Stomach (tissue), 9 donors: Measurements from ENCODE around the gene DNAJC1. TPM values are rescaled to one million over a fixed set of nuclear protein-coding genes. Genes with fewer than 3 reads are reported as not detected.

Experiments
- DNase-seq, 2 donors: peaks; one replicate each; pipeline versions ENCODE4 v3.0.0 to v3.0.0-alpha.2; 2013 to 2019
- H3K27ac ChIP-seq, 5 donors: fragments of 200-600 bp in 4 of 5; sonication (generic) in 4 of 5; one replicate each; pipeline ENCODE4 v1.5.1; 2013 to 2019; ENCODE audit warnings: mild to moderate bottlenecking in 1 of 5, moderate library complexity in 1 of 5
- H3K27me3 ChIP-seq, 3 donors: fragments of 200-600 bp; sonication (generic); one replicate each; pipeline ENCODE4 v1.5.1; 2017 to 2019; ENCODE audit warnings: mixed run types in 1 of 3
- H3K36me3 ChIP-seq, 4 donors: fragments of 200-600 bp; sonication (generic); 1 replicate in 3 of 4; 2 replicates in 1 of 4; pipeline ENCODE4 v1.5.1; 2016 to 2019
- H3K4me1 ChIP-seq, 4 donors: fragments of 200-600 bp; sonication (generic); one replicate each; pipeline ENCODE4 v1.5.1; 2016 to 2019
- H3K4me3 ChIP-seq, 4 donors: fragments of 200-600 bp; sonication (generic) in 3 of 4; one replicate each; pipeline ENCODE4 v1.5.1; 2016 to 2019; ENCODE audit warnings: mild to moderate bottlenecking in 1 of 4
- H3K9me3 ChIP-seq, 4 donors: fragments of 200-600 bp; sonication (generic); one replicate each; pipeline ENCODE4 v1.5.1; 2016 to 2019
- EP300 ChIP-seq: sonication (generic); formaldehyde crosslinking; IDR thresholded peaks from one replicate; pipeline ENCODE4 v1.6.1; 2017; ENCODE audit warnings: antibody characterized with exemption
- POLR2A ChIP-seq, 4 donors: fragments of 450-650 bp; IDR thresholded peaks; one replicate each; pipeline ENCODE4 v1.6.1; 2016; ENCODE audit warnings: antibody characterized with exemption in 4 of 4, control low read depth in 2 of 4, mild to moderate bottlenecking in 1 of 4, moderate library complexity in 1 of 4
- POLR2AphosphoS5 ChIP-seq, 3 donors: sonication (generic); formaldehyde crosslinking; IDR thresholded peaks; one replicate each; pipeline ENCODE4 v1.6.1; 2016; ENCODE audit warnings: antibody characterized with exemption in 3 of 3
- WGBS, 5 donors: extraction: QIAGEN DNeasy Blood & Tissue Kit in 3 of 5; methylation state at CpG; one replicate each; pipeline versions ENCODE4 v1.1.5 to v1.1.7; 2013 to 2018; 5-methylcytosine and 5-hydroxymethylcytosine counted together
- intact Hi-C: fragments of 100-400 bp; cut with DNase I; formaldehyde crosslinking; loops from one replicate; pipeline ENCODE4 v1.15.1; 2023; ENCODE audit warnings: low total_unique reads
- polyA plus RNA-seq, 3 donors: library from polyadenylated mRNA; stranded (reverse); fragments of 200-250 nt; gene quantifications; one replicate each; pipeline ENCODE4 v1.2.3, GENCODE V29; 2013
- small RNA-seq, 4 donors: library from RNA; depleted of rRNA; stranded (forward); fragments of <200 nt; gene quantifications; one replicate each; pipeline ENCODE3, GENCODE V24; 2016
- total RNA-seq, 5 donors: library from RNA; depleted of rRNA; stranded (reverse); fragments of >200 nt; gene quantifications; one replicate each; pipeline versions ENCODE4 v1.1.0 to v1.2.3, GENCODE V29; 2014 to 2016
- TF ChIP-seq, protein P1 (sequence below), 7 experiments: fragments of 450-650 bp in 4 of 7; fragments of 200-600 bp in 3 of 7; sonication (generic) in 3 of 7; IDR thresholded peaks; one replicate each; pipeline ENCODE4 v1.5.1; 2016 to 2019; ENCODE audit warnings: antibody characterized with exemption in 7 of 7, control low read depth in 2 of 7, mild to moderate bottlenecking in 1 of 7
- donor health status: healthy with polysubstance abuse.
- donor health status: Bipolar disorder and iron deficiency.
- donor health status: healthy.

Gene DNAJC1
- total and polyA plus RNA-seq, 8 donors, result 16.3 to 344 (median 29.9) TPM

DNA sequence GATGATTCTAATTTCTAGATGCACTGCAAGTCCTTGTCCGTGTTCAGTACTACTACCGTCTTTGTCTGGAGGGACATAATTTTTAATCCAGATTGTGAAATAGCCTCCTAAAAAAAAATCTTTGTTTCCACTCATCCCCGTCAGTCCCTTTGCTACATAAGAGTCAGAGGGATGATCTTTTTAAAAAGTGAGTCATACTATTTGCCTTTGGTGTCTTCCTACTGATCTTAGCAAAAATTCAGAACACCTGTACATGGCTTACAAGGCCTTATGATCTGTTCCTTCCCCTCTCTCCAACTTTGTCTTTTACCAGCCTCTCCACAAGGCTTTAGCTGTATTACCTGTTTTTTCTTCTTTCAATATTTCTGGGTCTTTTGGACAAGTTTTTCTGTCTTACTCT, 296.0 kb downstream of the DNAJC1 start:
- H3K9me3 ChIP-seq, result no peaks in the 10 kb centered on the region
- H3K4me3 ChIP-seq, result no peak overlapping the region
- TF ChIP-seq EP300, result no peak
- TF ChIP-seq POLR2A (IDR thresholded peaks at IDR 0.05), result no peak
- no peak for TF ChIP-seq POLR2AphosphoS5 (IDR thresholded peaks at IDR 0.05)
- TF ChIP-seq, protein P1, sequence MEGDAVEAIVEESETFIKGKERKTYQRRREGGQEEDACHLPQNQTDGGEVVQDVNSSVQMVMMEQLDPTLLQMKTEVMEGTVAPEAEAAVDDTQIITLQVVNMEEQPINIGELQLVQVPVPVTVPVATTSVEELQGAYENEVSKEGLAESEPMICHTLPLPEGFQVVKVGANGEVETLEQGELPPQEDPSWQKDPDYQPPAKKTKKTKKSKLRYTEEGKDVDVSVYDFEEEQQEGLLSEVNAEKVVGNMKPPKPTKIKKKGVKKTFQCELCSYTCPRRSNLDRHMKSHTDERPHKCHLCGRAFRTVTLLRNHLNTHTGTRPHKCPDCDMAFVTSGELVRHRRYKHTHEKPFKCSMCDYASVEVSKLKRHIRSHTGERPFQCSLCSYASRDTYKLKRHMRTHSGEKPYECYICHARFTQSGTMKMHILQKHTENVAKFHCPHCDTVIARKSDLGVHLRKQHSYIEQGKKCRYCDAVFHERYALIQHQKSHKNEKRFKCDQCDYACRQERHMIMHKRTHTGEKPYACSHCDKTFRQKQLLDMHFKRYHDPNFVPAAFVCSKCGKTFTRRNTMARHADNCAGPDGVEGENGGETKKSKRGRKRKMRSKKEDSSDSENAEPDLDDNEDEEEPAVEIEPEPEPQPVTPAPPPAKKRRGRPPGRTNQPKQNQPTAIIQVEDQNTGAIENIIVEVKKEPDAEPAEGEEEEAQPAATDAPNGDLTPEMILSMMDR (IDR thresholded peaks at IDR 0.05), result no peak
- no peak overlapping the region for H3K27ac ChIP-seq
- H3K27me3 ChIP-seq, result no peaks in the 10 kb centered on the region
- DNase-seq, result no peak
- 88 to 98% (median 94%) methylated on average over 3 of the region's 3 CpGs for WGBS, 5 donors
- intact Hi-C loops, result no loop called here
- H3K36me3 ChIP-seq, result peaks cover 0 to 15% (median 9%) of the 10 kb centered on the region in 4 donors
- no peaks in the 10 kb centered on the region for H3K4me1 ChIP-seq

Small RNA genes within 50 kb of the gene (small RNA-seq; reads per million reads assigned to genes)
- 0 reads per million in 4 donors for gene RN7SKP219
- 0 reads per million in 4 donors for gene RN7SKP37

Other genes starting within 250 kb of the DNAJC1 start
- gene EBLN1, start 214.3 kb upstream of the DNAJC1 start, total RNA-seq, result not detected
- gene EBLN1, start 214.3 kb upstream of the DNAJC1 start, polyA plus RNA-seq, result not detected